NCI-H345 (cell line): ENCODE results near the gene SLC35A1.

ENCODE experiments used
- DNase-seq: peaks from one replicate; lab custom pipeline; 2025; lab: John Stamatoyannopoulos, UW

Gene SLC35A1

DNA sequence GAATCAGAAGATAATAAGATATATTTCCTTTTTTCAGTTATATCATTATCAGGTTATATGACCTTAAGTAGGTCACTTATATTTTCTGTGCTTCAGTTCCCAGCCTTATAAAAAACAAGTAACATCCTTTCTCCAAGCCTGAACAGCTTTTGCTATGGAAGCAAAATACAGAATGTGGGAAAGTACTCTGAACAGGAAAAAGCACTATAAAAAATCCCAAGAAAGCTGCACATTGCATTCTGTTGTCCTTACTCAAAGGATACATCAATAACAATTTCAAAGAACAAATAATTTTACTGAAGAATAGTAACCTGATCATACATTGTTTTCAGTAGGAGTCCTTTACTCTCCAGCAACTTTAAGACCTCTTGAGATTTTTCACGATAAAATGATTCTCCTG lies 56.4 kb downstream of the SLC35A1 start:
- no peak for DNase-seq

DNA sequence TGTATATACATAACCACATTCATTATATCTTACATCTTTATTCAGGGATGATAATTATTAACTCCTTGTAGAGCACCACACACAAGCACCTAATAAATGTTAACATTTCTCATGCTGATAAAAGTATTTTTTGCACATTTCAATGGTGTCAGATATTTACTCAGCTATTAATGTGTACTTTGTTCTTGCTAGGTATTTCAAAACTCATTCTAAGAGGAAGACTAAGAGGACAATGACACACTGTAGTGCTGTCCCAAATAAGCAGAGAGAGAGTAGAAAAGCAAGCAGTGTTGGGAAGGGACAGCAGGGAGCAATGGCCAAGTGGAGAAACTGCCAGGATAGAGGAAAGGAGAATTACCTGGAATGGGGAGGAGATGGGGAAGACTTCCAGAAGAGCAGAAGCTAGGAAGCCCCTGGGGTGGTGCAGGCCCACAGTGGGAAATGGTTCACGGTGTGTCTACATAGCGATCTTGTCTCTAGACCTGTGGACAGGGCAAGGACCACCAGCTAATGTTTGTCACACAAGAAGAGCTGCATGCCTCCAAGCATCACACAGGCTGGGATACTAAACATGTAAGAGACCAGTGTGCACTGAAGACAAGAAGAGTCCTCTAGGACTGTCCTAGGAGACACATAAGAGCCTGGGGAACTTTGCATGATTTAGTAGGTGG lies 61.7 kb downstream of the SLC35A1 start:
- DNase-seq: no peak

DNA sequence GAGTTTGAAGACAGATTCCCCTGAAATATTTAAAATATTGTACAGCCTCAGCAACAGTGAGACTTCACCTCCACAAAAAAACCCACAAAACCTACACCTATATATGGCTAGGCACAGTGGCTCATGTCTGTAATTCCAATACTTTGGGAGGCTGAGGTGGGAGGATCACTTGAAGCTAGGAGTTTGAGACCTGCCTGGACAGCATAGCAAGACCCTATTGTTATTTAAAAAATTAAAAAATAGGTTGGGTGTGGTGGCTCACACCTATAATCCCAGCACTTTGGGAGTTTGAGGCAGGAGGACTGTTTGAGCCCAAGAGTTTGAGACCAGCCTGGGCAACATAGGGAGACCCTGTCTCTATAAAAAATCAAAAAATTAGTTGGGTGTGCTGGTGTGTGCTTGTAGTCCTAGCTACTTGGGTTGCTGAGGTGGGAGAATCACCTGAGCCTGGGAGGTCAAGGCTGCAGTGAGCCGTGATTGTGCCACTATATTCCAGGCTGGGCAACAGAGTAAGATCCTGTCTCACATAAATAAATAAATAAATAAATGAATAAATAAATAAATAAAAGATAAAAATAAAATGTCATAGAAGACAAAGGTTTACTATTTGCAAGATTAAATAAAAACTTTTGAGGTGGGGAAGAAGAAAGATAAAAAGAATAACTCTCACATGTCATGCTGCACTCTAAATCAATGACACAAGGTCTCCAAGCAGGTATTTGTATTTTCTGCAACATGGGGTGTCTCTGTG lies 65.9 kb downstream of the SLC35A1 start:
- DNase-seq: no peak

DNA sequence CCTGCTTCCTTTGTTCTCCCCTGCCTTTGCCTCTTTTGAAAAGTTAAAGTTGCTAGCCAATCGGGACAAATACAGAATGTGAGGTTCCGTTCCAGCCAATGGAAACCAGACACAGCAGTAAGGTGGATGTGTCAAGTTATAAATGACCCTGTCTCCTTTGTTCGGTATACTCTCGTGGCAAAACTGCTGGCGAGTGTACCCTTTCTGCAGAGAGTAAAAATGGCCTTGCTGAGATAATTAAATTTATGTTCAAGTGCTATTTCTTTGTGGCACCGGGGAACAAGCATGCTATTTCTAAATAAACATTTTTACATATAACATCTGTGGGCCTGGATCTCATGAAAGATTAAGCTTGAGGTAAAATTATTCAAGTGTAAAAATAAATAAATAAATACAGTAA lies 66.8 kb downstream of the SLC35A1 start:
- no peak for DNase-seq

DNA sequence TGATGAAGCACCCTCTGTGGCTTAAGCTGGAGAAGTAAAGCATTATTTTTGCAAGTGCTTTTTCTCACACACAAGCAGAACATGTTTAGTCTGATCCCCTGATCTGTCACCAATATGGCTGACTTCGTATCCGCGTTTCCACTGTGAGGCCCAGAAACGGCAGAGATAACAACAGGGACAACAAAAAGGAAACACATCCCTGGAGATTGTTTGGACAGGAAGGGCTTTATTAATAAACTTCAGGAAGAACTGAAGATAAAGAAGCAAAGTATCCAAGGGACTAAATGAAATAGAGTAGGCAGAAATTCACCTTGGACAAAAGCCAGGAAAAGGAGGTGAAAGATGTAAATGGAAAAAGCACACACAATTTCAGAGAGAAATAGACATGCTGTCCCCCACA lies 67.8 kb downstream of the SLC35A1 start:
- DNase-seq: no peak

DNA sequence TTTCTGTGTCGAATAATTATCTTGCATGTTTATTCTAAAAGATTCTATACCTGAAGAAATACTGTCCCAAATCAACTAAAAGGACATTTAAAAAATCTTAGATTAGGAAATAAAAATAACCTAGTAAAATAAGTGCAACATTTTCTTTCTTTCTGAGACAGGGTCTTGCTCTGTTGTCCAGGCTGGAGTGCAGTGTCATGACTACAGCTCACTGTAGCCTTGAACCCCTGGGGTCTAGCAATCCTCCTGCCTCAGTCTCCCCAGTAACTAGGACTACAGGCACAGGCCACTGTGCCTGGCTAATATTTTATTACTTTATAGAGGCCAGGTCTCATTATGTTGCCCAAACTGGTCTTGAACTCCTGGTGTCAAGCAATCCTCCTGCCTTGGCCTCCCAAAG lies 68.3 kb downstream of the SLC35A1 start:
- no peak for DNase-seq

DNA sequence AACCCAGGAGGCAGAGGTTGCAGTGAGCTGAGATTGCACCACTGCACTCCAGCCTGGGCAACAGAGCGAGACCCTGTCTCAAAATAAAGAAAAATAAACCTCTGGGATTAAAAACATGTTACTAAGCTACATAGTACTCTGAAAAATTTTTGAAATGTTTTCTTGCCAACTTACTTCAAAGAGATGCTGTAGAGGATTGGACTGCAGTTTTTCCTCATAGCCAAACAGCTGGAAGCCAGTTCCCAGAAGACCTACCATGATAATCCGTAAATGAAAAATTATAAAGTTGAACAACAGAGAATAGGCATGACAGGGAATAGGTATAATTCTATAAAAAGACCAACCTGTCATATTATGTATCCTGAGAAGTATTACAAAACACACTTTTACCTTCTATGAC lies 69.0 kb downstream of the SLC35A1 start:
- no peak for DNase-seq

DNA sequence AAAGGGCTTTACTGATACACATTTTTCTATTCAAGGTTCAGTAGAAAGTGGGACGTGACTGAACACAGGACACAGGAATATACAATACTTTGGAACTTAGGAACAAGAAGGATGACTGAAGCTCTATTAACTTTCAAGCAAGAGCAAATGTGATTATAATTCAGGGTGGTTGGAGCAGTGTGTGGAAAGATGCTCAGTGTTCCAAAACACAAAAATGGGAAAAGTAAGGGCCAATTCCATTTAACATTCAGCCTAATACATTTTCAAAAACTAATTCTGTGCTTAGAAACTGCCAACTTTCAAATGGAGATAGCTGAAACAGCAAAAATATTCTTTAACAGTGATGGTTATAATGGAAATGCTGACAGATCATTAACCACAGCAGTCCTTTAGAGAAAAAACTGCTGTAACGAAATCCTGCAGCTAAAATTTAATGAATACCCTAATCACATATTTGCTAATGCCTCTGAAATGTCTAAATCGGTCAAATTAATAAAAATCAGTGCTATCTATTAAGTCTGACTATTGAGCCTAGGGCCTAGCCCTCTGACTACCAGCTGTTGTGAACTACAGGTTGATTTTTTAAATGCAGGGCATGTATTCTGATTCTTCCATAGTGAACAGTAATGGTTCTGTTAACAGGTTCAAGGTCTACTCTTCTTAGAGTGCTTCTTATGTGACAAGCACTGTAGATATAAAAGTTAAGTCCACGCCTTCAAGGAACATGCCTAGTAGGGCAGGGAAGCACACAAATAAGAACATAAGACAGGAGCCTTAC lies 71.1 kb downstream of the SLC35A1 start:
- DNase-seq: no peak

DNA sequence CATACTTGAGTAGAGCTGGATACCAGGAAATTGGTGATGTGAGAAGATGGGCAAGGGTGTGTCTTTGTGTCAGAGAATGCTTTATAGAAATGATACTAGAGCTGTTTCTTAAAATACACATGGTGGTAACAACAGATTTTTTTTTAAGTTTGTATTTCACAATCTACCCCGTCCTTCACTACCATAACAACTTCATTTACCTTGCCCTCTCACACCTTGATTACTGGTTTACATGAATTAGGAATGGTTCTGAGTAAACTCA lies 71.6 kb downstream of the SLC35A1 start:
- no peak for DNase-seq

DNA sequence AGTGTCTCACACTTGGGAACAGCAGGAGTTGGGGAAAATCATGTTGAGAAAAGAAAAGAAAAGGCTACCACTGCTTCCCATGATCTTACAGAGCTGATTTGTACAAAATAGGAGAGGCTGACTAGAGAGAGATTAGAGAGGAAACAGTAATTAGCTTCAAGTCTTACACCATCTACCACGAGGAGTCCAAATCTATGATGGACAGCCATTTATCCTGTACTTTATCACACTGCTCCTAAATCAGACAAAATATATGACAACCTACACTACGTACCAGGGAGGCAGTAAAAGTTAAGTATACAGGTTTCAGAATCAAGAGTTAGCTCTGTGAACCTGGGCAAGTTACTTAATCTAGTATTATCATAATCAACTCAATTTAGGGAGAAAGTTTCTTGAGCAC lies 79.0 kb downstream of the SLC35A1 start:
- DNase-seq: no peak

DNA sequence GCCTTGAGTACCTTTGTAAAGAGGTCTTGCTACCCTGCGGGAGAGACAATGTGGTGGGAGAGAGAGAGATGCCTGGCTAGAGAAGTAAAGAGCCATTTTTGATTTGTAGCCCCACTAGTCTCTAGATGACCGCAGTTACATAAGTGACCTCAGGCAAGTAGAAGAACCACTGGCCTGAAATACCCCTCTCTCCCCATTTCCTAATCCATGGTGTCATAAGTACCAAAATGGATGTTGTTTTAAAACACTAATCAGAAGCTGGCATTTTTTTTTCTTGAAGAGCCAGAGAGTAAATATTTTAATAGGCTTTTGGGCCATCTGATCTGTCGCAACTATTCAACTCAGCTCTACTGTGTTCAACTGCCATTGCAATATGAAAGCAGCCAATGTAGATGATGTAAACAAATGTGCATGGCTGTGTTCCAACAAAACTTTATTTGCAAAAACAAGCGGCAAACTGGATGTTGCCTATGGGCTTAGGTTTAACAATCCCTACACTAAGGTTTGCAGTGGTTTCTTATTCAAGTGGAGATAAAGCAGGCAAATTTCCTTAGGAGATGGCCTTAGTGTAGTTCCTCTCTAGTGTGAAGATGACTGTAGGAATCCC lies 80.5 kb downstream of the SLC35A1 start:
- no peak for DNase-seq

DNA sequence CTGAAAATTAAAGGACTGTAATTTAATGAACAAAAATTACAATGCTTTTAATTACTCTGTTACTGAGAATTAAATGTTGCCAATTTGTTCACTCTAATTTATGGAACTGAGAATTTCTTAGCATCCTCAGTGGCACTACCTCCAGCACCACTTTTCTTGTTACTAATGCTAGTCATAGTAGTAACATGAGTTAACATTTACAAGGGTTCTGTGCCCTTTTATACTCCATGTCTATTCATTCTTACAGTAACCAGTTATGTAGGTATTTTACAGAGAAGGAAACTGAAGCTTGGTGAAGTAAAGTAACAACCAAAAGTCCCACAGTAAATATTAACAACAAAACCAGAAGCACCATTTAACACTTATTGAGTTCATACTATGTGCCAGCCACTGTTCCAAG lies 82.7 kb downstream of the SLC35A1 start:
- DNase-seq: no peak

DNA sequence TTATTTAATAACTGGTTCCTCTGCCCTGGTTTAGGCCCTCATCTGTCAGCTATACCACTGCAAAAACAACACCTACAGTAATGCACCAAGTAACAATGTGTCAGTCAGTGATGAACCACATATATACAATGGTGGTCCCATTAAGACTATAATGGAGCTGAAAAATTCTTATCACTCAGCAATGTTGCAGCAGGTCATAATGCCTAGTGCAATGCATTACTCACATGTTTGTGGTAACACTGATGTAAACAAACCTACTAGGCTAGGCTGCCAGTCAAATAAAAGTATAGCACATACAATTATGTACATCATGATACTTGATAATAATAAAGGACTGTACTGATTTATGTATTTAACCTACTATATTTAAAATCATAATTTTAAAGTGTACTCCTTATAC lies 85.7 kb downstream of the SLC35A1 start:
- DNase-seq: no peak

DNA sequence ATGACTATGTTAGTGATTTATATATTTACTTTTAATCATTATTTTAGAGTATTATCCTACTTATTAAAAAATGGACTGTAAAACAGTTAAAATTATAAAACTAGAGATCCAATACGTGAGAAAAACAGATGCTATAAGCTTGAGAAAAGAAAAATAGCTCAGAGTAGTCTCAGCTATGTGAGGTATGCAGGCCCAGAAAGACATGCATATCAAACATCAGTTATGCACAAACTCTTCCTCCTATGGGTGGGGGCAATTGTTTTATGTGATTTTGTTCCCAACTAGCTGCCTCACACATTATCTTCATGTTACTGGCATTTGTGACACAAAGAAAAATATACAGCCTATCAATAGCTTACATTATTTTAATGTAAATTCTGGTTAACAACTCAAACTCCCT lies 88.2 kb downstream of the SLC35A1 start:
- DNase-seq: no peak
